Measurements from ENCODE around the gene KRT35. TPM values are rescaled to one million over a fixed set of nuclear protein-coding genes. Genes with fewer than 3 reads are reported as not detected.

KRT35 gene
- total RNA-seq, result not detected

DNA sequence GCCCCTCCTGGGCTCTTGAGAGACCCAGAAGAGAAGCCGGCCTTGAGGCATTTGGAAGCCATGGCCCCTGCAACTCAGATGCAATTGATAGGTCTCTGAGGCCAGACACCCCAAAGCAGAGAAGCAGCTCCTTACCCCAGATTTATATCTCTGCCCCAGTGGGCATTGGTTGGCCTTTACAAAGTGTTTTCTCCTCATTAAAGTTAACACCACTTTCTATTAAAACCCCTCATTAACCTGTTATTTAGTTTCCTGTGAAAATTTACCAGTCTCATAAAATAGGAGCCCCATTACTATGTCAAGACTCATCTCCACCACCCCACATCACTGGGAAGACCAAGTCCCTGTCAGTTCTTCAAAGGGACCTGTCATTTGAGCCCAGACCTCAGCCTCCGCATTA is at the start of gene KRT35:
KRT35 (minus strand) TSS at position 116 of the 400 bp plus-strand sequence; CDS start at position 62, 54 bp downstream.
- no peak for FAIRE-seq
- DNase-seq (ENCODE audit: low spot score in 2 of 2), result no peak

DNA sequence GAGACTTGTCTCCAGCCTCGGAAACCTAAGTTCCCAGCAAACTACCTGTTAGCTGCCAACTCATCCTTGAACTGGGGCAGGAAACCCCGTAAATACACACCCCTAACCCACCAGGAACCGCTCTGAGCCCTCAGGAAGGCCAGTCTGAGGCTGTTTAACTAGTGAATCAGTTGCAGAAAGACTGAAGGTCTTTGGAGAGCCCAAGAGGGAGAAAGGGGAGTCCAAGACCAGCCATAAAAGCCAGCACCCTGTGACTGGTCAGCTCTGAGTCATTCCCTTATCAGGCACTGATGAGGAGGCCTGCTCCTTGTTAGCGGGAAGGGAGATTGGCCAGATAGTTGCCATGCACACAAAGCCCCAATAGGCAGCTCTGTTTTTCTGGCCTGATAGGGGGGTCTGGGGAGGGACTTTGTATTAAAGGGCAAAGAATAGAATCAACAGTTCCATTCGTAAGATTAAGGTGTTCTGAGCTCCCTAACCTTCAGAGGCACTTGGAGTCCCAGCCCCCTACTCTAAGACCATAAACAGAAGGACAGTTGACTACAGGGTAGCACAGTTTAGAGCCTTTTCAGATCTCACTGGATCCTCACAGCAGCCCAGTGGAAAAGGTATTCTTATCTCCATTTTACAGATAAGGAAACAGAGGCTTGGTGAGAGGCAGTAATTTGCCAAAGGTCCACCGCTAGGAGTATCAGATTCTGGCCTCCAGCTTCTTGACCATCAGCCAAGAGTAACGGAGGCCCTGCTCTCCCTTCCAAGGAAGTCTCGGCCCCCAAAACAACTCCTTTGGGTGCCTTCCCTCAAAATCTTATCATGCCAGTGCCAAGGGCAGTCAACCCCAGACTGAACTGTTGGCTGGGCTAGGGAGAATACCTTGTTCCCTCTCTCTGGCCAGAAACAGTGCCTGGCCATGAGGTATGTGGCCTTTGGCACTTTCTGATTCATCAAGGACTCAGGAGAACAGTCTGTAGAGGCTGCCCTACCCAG is 49.4 kb upstream of the KRT35 start:
- DNase-seq (ENCODE audit: low spot score in 2 of 2), result no peak

DNA sequence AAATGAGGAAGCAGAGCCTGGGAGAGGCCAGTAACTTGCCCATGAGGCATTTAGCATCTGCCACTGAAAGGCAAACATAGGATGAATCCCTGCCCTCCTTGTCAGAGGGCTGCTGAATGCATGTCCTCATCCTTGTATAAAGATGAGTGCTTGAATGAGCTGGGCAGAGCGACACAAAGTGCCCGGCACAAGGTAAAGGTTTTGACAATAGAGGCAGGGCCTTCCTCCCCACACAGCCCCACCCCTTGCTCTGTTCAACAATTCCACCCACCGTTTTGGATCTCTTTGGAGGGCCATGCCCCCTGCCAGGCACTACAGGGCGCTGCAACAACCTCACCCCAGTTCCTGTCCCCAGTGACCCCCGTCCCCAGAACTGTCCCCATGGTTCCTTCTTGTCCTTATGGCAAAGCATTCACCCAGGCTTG is 48.6 kb upstream of the KRT35 start:
- DNase-seq (ENCODE audit: low spot score in 2 of 2) (no peak), FAIRE-seq (no peak)

More for the DNA sequence above, 49.4 kb upstream of the KRT35 start:
- FAIRE-seq, result no peak

DNA sequence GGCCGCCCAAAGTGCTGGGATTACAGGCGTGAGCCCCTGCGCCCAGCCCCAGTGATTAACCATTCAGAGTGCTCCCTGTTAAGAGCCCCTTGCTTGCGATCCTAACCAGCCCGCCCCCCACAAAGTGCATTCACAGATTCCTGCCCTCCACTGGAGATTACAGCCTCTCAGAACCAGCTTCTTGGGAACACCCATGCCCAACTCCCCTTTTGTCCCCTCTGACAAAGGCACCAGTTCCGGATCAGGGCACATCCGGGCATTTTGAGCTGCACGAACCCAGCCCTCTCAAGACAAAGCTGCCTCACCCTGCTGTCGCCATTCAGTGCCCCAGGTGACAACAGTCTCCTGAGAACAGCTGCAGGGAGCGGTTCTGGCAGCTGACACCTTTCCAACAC is 48.0 kb upstream of the KRT35 start:
- FAIRE-seq, result no peak
- DNase-seq (ENCODE audit: low spot score in 2 of 2), result no peak

DNA sequence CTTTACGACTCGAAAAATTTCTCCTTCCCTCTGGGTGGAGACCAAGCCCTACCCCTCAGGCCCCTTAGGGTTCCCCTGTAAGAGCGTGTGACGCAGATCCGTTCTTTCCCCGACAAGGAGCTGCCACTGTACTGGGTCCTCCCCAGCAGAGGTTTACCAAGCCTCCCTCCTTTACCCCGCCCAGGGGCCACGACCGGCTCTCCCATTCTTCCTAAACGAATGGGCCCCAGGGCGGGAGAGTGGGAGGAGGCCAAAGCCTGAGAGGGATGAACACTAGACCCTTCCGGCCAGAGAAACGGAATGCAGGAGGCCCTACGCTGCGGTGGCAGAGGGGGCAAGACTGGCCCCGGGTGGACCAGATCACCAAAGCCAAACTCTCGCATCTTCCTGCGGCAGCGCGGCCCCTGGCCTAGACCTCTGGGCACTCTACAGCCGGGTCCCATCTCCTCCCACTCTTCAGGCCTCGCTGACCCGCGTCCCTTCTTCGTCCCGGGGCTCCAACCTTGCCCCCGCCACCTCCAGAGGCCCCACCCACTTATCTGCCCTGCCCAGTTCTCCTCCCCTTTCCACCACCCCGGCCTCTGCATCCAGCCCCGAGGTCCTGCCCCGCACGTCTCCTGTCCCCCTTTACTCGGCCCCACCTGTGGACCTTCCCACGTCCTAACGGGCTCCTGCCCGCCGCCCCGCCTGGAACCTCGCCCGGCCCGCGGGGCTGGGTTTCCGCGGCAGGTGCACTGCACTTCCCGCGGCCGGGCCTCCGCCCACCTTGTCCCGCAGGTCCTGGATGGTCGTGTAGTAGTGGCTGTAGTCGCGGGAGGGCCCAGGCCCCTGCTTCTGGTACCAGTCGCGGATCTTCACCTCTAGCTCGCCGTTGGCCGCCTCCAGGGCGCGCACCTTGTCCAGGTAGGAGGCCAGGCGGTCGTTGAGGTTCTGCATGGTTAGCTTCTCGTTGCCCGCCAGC is 46.4 kb upstream of the KRT35 start:
- DNase-seq (ENCODE audit: low spot score in 2 of 2) (no peak), FAIRE-seq (no peak)

DNA sequence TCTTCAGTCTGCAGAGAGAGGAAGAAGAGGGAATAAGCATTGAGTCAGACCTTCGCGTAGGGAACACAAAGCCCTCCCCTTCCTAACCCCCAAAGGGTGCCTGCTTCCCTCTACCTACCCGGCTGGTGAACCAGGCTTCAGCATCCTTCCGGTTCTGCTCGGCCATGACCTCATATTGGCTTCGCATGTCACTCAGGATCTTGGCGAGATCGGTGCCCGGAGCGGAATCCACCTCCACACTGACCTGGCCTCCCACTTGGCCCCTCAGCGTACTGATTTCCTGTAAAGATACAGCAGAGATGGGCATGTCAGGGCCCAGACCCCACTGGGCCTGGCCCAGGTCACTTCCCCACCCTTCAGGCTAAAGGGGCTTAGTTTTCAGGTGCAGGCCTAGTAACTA is 43.3 kb upstream of the KRT35 start:
- DNase-seq (ENCODE audit: low spot score in 2 of 2), result no peak
- no peak for FAIRE-seq

DNA sequence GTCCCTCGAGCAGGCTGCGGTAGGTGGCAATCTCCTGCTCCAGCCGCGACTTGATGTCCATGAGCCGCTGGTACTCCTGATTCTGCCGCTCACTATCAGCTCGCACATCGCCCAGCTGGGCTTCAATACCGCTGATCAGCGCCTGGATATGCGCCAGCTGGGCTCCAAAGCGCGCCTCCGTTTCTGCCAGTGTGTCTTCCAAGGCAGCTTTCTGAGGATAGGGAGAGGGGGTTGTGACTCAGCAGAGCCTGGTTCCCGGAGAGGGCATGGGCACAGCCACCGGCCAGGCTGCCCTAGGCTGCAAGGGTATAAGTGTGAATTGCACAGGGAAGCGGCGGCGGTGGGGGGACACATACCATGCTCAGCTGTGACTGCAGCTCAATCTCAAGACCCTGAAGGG is 42.8 kb upstream of the KRT35 start:
- DNase-seq (ENCODE audit: low spot score in 2 of 2), result no peak
- FAIRE-seq, result no peak

DNA sequence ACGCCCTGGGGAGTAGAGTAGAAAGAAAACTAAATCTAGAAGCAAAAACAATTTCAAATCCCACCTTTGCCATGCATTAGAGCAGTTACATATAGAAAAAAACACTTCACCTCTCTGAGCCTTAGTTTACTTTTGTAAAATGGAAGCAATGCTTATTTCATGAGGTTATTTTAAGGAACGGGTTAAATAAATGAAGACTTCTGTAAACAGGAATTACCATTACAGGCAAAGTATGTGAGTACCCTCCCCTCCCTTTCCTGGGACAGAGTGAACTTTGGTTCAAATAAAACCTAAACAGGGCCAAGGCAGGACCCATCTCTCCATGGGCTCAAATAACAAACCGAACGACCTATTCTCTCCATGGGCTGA is 42.3 kb upstream of the KRT35 start:
- DNase-seq (ENCODE audit: low spot score in 2 of 2) (no peak), FAIRE-seq (no peak)

DNA sequence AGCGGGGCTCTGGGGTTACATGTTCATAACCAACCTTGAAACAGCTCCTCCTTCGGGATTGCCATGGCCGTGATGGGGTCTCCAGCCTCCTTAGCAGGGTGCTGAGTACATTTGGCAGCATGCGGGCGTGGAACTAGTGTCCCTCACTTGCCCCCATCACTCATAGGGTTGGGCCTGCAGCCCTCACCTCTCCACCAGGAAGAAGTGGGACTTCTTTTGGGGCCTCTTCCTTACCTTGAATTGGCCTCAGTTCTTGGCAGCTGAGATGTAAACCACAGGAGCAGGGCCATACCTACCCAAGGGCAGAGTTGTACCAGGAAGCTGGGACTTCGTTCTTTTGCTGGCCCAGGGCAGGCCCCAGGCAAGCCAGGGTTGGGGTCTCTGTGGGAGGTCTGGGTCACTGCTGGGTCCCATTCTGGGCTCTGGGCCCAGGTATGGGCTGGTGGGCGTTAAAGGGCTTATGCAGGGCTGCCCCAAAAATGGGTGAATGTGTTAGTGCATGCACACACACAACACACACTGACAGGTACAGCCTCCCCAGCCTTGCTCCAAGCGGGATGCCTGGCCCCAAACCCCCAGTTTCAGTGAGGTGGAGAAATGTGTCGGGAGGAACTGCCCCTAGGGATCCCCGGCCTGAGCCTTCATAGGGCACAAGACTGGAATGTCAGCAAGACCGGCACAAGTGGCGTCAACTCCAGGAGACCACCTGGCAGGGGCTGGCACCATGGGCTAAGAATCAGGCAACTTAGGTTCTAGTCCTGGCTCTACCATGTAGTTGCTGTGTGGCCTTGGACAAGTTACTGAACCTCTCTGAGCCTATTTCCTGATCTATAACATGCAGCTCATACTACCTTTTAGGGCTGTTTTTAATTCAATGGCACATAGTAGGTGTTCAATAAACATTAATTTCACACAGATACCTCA is 41.6 kb upstream of the KRT35 start:
- DNase-seq (ENCODE audit: low spot score in 2 of 2), result no peak
- FAIRE-seq, result no peak

DNA sequence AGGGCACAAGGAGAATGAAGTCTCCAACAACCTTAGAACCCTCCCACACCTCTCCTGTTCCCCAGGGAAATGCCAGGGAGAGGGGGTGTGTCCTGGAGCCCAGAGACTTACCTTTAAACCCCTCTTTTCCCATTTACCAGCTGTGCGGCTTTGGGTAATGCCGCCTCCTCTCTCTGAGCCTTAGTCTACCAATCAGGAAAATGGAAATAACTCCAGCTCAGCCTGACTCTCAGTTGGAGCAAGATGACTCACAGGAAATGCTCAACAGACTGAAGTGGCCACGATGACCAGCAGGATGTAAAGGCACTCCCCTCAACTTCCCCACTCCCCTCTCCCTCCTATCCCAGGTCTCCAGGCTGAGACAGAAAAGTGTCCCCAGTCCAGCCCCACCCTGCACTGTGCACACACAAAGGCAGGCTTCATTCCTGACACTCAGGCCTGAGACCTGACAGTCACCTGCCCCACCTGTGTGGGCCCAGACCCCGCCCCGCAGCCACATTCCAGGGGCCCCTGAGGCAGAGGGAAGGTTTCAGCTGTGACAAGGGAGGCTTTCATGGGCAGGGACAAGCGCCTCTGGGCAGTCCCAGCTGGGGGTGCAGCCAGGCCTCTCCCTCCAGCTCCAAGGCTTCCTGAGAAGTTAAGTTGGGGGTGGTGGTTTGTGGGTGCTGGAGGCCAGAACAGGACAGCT is 40.8 kb upstream of the KRT35 start:
- DNase-seq (ENCODE audit: low spot score in 2 of 2) (no peak), FAIRE-seq (no peak)

DNA sequence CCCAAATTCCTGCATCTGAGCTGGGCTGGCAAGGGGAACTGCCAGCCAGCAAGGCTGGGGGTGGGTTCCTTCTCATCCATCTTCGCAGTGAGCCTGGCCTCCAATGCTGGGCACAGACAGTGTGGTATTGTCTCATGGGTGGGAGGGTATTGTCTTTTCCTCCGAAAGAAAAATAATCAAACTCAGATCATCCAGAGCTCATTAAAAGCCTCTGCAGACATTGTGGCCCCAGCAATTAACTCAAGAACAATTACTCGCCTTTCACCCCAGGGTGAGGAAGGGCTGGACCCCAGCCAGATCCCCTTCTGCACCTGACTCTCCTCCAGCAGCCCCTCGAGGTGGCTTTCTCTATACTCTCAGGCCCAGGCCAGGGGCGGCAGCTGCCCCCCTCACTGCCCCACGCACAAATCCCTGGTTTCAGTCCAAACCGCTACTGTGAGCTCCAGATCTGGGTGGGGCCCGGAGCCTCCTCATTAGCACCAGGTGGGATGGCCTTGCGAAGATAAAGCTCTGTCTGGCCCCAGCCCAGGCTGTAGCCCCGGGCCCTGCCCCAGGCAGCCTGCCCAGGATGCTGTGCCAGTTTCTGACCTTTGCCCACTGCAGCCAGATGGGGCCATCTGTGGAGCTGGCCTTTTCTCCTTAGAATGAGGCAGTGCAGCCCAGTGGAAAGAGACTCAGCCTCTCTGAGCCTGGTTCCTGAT is 40.0 kb upstream of the KRT35 start:
- FAIRE-seq (no peak), DNase-seq (ENCODE audit: low spot score in 2 of 2) (no peak)

DNA sequence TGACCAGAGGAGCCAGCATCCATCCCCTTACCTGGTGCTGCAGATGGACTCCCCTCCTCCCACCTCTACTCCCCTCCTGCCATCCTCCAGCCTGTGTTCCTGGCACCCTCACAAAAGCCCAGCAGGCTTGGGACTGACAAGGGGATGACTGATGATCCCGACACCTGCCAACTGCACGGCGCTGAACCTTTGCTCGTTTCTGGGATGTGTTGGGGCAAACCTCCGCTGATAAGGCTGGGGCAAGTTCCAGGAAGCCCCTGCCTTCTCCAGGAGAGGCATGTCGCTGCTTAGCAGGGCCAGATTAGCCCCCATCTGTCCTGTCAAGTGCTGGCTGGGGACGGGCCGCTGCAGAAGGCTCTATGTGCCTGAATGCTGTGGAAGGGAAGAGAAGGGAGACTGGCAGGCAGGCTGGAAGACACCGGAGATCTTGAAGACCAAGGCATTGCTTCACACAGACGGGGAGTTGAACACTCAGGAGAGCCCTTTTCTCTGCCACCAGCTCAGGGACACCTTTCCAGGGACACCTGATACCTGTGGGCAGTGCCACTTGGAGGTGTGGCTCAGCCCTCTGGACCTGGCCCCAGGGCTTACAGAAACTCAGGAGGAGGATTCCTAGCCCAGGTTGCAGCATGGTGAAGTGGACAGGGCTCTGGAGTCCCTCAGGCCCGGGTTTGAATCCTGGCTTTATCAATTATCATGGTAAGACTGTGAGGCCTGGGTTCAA is 38.7 kb upstream of the KRT35 start:
- FAIRE-seq (no peak), DNase-seq (ENCODE audit: low spot score in 2 of 2) (no peak)

DNA sequence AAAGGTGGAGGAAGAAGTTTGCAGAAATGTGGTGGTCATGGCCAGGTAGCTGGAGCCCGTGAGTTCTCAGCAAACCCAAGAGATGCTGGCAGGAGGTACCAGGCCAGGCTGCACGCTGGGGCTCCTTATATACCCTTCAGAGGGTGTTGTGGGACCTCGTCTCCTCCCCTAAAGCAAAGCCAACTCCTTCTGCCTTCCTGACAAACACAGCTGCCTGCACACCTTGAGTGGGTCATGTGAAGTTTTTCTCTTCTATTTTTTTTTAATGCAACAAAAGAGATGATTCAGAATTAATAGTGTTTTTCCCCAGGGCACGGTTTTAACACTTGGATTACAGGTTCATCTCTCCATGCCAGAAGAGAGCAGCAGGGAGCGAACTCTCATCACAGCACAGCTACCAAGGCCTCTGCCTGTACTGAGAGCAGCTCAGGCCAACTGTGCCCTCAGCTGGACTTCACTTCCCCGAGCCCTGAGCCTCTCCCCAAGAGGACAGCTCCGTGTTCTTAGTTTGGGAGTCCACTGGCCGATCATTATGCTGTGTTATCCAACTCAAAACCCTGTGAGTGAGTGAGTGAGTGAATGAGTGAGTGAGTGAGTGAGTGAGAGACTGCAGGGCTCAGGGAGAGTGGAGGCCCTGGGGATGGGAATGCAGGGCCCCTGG is 38.0 kb upstream of the KRT35 start, which contains the start of gene KRT15:
KRT15 (minus strand) TSS at position 102 of the 661 bp plus-strand sequence; CDS start at position 39, 63 bp downstream.
- no peak for FAIRE-seq
- no peak for DNase-seq (ENCODE audit: low spot score in 2 of 2)

DNA sequence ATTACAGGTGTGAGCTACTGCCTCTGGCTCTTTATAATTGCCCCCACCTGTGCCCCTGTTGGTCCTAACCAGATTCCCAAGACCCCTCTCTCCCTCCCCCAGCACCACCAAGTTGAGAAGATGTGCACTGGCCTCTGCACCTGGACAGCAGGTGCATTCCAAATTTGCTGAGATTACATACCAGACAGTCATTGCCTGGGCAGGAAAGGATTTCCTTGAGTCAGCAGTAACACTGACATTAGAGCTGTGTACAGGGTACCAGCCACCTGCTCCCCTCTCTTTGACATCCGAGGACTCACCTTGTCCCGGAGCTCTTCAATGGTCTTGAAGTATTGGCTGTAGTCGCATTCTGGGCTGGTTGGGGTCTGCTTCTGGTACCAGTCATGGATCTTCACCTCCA is 37.1 kb upstream of the KRT35 start:
- no peak for DNase-seq (ENCODE audit: low spot score in 2 of 2)
- no peak for FAIRE-seq

DNA sequence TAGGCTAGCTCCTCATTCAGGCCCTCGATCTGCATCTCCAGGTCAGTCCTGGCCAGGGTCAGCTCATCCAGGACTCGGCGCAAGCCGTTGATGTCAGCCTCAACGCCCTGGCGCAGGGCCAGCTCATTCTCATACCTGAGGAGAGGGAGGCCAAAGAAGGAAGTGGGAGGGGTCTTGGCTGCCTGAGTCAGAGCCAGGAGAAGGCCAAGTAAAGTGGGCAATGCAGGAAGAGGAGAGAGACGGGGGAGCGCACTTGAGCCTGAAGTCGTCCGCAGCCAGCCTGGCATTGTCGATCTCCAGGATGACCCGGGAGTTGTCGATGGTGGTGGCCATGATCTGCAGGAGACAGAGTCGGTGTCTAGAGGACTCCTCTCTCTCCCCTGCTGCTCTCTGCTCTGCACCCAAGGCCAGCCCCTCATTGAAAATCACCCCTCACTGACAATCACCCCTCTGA is 35.9 kb upstream of the KRT35 start:
- no peak for FAIRE-seq

DNA sequence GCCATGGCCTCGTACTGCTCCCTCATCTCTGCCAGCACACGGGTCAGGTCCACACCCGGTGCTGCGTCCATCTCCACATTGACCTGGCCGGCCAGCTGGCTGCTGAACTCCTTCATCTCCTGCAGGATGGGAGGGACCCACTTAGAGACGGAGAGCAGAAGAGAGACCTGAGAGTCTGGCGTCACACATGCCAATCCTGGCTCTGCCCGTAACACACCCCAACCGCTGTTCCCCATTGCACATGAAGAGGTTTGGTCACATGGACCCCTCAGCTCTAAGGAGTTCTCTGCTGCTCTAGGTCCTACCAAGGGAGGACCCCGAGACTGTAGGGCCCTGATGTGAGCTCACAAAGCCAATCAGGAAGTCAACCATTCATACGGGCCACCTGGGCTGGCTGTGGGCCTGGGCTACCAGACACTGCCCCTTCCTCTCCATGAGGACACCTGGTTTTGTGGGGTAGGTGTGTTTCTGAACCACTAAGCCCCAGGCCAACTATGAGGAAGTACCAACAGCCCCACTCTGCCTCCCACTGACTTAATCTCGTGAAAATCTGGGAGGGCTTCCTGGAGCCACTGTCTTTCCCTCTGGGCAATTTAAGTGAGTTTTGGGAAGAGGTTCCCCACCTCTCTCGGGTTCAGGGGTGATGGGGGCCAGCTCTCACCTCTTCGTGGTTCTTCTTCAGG is 35.3 kb upstream of the KRT35 start:
- no peak for DNase-seq (ENCODE audit: low spot score in 2 of 2)
- no peak for FAIRE-seq

More for the DNA sequence above, 35.9 kb upstream of the KRT35 start:
- no peak for DNase-seq (ENCODE audit: low spot score in 2 of 2)

DNA sequence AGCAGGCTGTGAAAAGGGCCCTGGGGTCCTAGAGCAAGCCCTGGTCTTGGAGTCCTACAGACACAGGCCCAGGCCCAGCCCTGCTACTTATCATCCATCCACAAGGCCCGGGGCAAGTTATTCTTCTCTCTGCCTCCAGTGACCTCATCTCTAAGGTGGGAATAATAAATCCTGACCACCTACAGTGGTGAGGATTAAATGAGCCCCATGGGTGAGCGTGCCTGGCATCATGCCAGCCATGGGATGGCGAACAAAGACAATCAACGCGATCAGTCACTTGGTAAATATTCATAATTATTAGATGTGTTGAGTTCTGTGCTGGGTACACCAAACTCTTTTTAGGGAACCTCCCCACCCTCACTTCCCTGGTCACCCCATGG is 32.2 kb upstream of the KRT35 start:
- DNase-seq (ENCODE audit: low spot score in 2 of 2) (no peak), FAIRE-seq (no peak)
